Astrocyte (in vitro differentiated cells and primary cell): ENCODE results near the gene KNDC1. TPM values are rescaled to one million over a fixed set of nuclear protein-coding genes. Genes with fewer than 3 reads are reported as not detected.

Experiments used
- DNase-seq: peaks from one replicate; pipeline ENCODE4 v3.0.0-alpha.2; 2010; ENCODE audit warnings: low read depth
- FAIRE-seq: peaks from 2 replicates; lab custom pipeline; 2011; peaks lifted over from hg19 to GRCh38; lab: Jason Lieb, UNC
- H2AFZ ChIP-seq: 2 replicates; pipeline ENCODE4 v1.6.0; 2012; ENCODE audit warnings: low read depth, low read length, inconsistent platforms
- H3K27ac ChIP-seq: 2 replicates; pipeline ENCODE4 v1.5.1; 2011; ENCODE audit warnings: low read depth, low read length, inconsistent platforms
- H3K27me3 ChIP-seq: 2 replicates; pipeline ENCODE4 v1.6.0; 2011; ENCODE audit warnings: low read length, inconsistent platforms; ENCODE audit not compliant: insufficient read depth
- H3K36me3 ChIP-seq: 2 replicates; pipeline ENCODE4 v1.5.1; 2011; ENCODE audit warnings: low read length, inconsistent platforms; ENCODE audit not compliant: insufficient read depth
- H3K4me1 ChIP-seq: 2 replicates; pipeline ENCODE4 v1.5.1; 2011; ENCODE audit warnings: low read length, inconsistent platforms; ENCODE audit not compliant: insufficient read depth
- H3K4me2 ChIP-seq: 2 replicates; pipeline ENCODE4 v1.6.0; 2012; ENCODE audit warnings: low read length, inconsistent platforms
- H3K4me3 ChIP-seq: 2 replicates; pipeline ENCODE4 v1.5.1; 2011; ENCODE audit warnings: low read depth, mild to moderate bottlenecking, low read length, inconsistent platforms; ENCODE audit not compliant: insufficient read depth
- H3K79me2 ChIP-seq: 2 replicates; pipeline ENCODE4 v1.6.0; 2012; ENCODE audit warnings: mild to moderate bottlenecking, low read length, inconsistent platforms; ENCODE audit not compliant: insufficient read depth
- H3K9ac ChIP-seq: 2 replicates; pipeline ENCODE4 v1.6.0; 2012; ENCODE audit warnings: mild to moderate bottlenecking, low read length, inconsistent platforms
- H3K9me3 ChIP-seq: 2 replicates; pipeline ENCODE4 v1.5.1; 2012; ENCODE audit warnings: low read depth, mild to moderate bottlenecking, low read length, inconsistent platforms; ENCODE audit not compliant: insufficient read depth
- H4K20me1 ChIP-seq: 2 replicates; pipeline ENCODE4 v1.6.0; 2012; ENCODE audit warnings: low read length, inconsistent platforms; ENCODE audit not compliant: insufficient read depth
- H3K27ac Mint-ChIP-seq: one replicate; pipeline ENCODE4 v1.8.0; 2021; ENCODE audit warnings: mild to moderate bottlenecking, mixed read lengths; ENCODE audit not compliant: unreplicated experiment
- H3K27me3 Mint-ChIP-seq: one replicate; pipeline ENCODE4 v1.8.0; 2021; ENCODE audit warnings: low read depth, mixed read lengths; ENCODE audit not compliant: unreplicated experiment
- H3K36me3 Mint-ChIP-seq: one replicate; pipeline ENCODE4 v1.8.0; 2021; ENCODE audit warnings: low read depth, mixed read lengths; ENCODE audit not compliant: unreplicated experiment
- H3K4me1 Mint-ChIP-seq: one replicate; pipeline ENCODE4 v1.8.0; 2021; ENCODE audit warnings: low read depth, mixed read lengths; ENCODE audit not compliant: unreplicated experiment
- H3K4me3 Mint-ChIP-seq: one replicate; pipeline ENCODE4 v1.8.0; 2021; ENCODE audit warnings: mild to moderate bottlenecking, moderate library complexity, mixed read lengths; ENCODE audit not compliant: unreplicated experiment
- H3K9me3 Mint-ChIP-seq: one replicate; pipeline ENCODE4 v1.8.0; 2021; ENCODE audit warnings: mild to moderate bottlenecking, mixed read lengths; ENCODE audit not compliant: unreplicated experiment
- CTCF ChIP-seq: IDR thresholded peaks from 2 replicates; pipeline ENCODE4 v1.5.1; 2011; ENCODE audit warnings: low read depth, mild to moderate bottlenecking, inconsistent platforms, low read length, moderate library complexity; ENCODE audit not compliant: insufficient read depth
- EZH2 ChIP-seq: IDR thresholded peaks from 2 replicates; pipeline ENCODE4 v1.6.1; 2012; ENCODE audit warnings: mild to moderate bottlenecking, low read length, inconsistent platforms; ENCODE audit not compliant: insufficient read depth
- total RNA-seq: library from RNA; stranded (reverse); gene quantifications from 2 replicates; pipeline ENCODE4 v1.2.1, GENCODE V29; 2021

The KNDC1 gene
- total RNA-seq, 1 donor from 2014 or later = 2.6 TPM

GRCh38 chr10:133226251-133226808 is 66.3 kb downstream of the KNDC1 start:
- no peak overlapping the region for H3K4me3 ChIP-seq
- no peaks in the 10 kb centered on the region for H3K36me3 ChIP-seq
- TF ChIP-seq EZH2 = no peak
- no peak for TF ChIP-seq CTCF
- no peaks in the 10 kb centered on the region for H3K9me3 ChIP-seq
- FAIRE-seq = no peak
- H3K4me1 ChIP-seq = no peaks in the 10 kb centered on the region
- Mint-ChIP-seq H3K36me3 (no peaks in the 10 kb centered on the region), H3K4me1 (peaks cover 5% of the 10 kb centered on the region), H3K9me3 (peaks cover 5% of the 10 kb centered on the region), H3K27ac (peak overlapping the region; percentile 41), H3K4me3 (no peak overlapping the region), H3K27me3 (peaks cover 47% of the 10 kb centered on the region)
- no peak for DNase-seq
- no peak overlapping the region for H3K4me2 ChIP-seq
- no peak overlapping the region for H3K27ac ChIP-seq
- no peaks in the 10 kb centered on the region for H3K79me2 ChIP-seq
- H4K20me1 ChIP-seq = no peaks in the 10 kb centered on the region
- no peak overlapping the region for H3K9ac ChIP-seq
- peaks cover 23% of the 10 kb centered on the region for H3K27me3 ChIP-seq
- no peak overlapping the region for H2AFZ ChIP-seq

- peaks cover 32% of the 10 kb centered on the region for H3K27me3 ChIP-seq
- no peaks in the 10 kb centered on the region for H3K36me3 ChIP-seq
- Mint-ChIP-seq H3K4me3 (no peak overlapping the region), H3K36me3 (no peaks in the 10 kb centered on the region), H3K4me1 (peaks cover 5% of the 10 kb centered on the region), H3K9me3 (peaks cover 5% of the 10 kb centered on the region), H3K27me3 (peaks cover 54% of the 10 kb centered on the region), H3K27ac (no peak overlapping the region)
- no peaks in the 10 kb centered on the region for H3K79me2 ChIP-seq
- H3K4me2 ChIP-seq = no peak overlapping the region
- H4K20me1 ChIP-seq = no peaks in the 10 kb centered on the region
- H3K4me1 ChIP-seq = no peaks in the 10 kb centered on the region
- H3K9ac ChIP-seq = no peak overlapping the region
- no peak overlapping the region for H3K27ac ChIP-seq
- no peaks in the 10 kb centered on the region for H3K9me3 ChIP-seq
- H3K4me3 ChIP-seq = no peak overlapping the region
- no peak overlapping the region for H2AFZ ChIP-seq
- DNase-seq = no peak
- TF ChIP-seq EZH2 = no peak
- TF ChIP-seq CTCF = no peak
- FAIRE-seq = no peak
These were observed 67.2 kb downstream of the KNDC1 start for GRCh38 chr10:133227256-133227655.

- Mint-ChIP-seq H3K27me3 (peaks cover 67% of the 10 kb centered on the region), H3K4me1 (peaks cover 5% of the 10 kb centered on the region), H3K36me3 (no peaks in the 10 kb centered on the region), H3K4me3 (peak overlapping the region; percentile 69), H3K27ac (peak overlapping the region; percentile 34), H3K9me3 (peaks cover 5% of the 10 kb centered on the region)
- H3K79me2 ChIP-seq = no peaks in the 10 kb centered on the region
- peaks cover 43% of the 10 kb centered on the region for H3K27me3 ChIP-seq
- no peak overlapping the region for H3K4me2 ChIP-seq
- no peaks in the 10 kb centered on the region for H3K4me1 ChIP-seq
- no peaks in the 10 kb centered on the region for H3K9me3 ChIP-seq
- no peaks in the 10 kb centered on the region for H3K36me3 ChIP-seq
- H3K27ac ChIP-seq = no peak overlapping the region
- FAIRE-seq (no peak), DNase-seq (no peak)
- no peak overlapping the region for H2AFZ ChIP-seq
- no peak overlapping the region for H3K4me3 ChIP-seq
- TF ChIP-seq CTCF (no peak), EZH2 (peak; percentile 72)
- no peak overlapping the region for H3K9ac ChIP-seq
- no peaks in the 10 kb centered on the region for H4K20me1 ChIP-seq
These were observed 69.4 kb downstream of the KNDC1 start for GRCh38 chr10:133229265-133230043.
